Caco-2 (cell line): Measurements from ENCODE around the gene IL23A. TPM values are rescaled to one million over a fixed set of nuclear protein-coding genes. Genes with fewer than 3 reads are reported as not detected.

Experiments used
- BruUV-seq: library from RNA; stranded (reverse); fragments of 400-500 nt; replicated peaks from 2 replicates; lab custom pipeline; 2021; lab: Mats Ljungman, UMichigan
- CTCF ChIA-PET: fragments of 300-600 bp; sonication (Branson Sonifier 250); formaldehyde crosslinking; loops from one replicate; lab custom pipeline; 2022; ENCODE audit warnings: antibody characterized with exemption; lab: Charles Lee
- POLR2A ChIA-PET: fragments of 300-600 bp; sonication (Branson Sonifier 250); formaldehyde crosslinking; loops from one replicate; lab custom pipeline; 2022; ENCODE audit warnings: antibody characterized with exemption; lab: Charles Lee
- DNase-seq, 2 experiments: peaks; one replicate each; pipeline versions ENCODE4 v3.0.0 to v3.0.0-alpha.2; 2020 to 2022
- H3K27me3 ChIP-seq: replicated peaks from 2 replicates; pipeline ENCODE4 v1.6.0; 2011; ENCODE audit warnings: low read length; ENCODE audit not compliant: control insufficient read depth, insufficient read depth
- H3K36me3 ChIP-seq: 2 replicates; pipeline ENCODE4 v1.5.1; 2011; ENCODE audit warnings: low read length; ENCODE audit not compliant: control insufficient read depth, insufficient read depth
- H3K4me1 ChIP-seq: fragments of 250-450 bp; sonication (Bioruptor Pico); 2 replicates; pipeline ENCODE4 v1.5.1; 2020; ENCODE audit warnings: mild to moderate bottlenecking
- H3K4me3 ChIP-seq: 2 replicates; pipeline ENCODE4 v1.5.1; 2011; ENCODE audit warnings: low read depth, mild to moderate bottlenecking, control low read depth, low read length
- H3K9me3 ChIP-seq: fragments of 250-450 bp; sonication (Bioruptor Pico); 2 replicates; pipeline ENCODE4 v1.5.1; 2020; ENCODE audit warnings: mild to moderate bottlenecking, moderate library complexity
- H3K27ac Mint-ChIP-seq: one replicate; pipeline ENCODE4 v1.8.0; 2022; ENCODE audit warnings: mixed read lengths; ENCODE audit not compliant: unreplicated experiment
- H3K27me3 Mint-ChIP-seq: one replicate; pipeline ENCODE4 v1.8.0; 2022; ENCODE audit warnings: mixed read lengths; ENCODE audit not compliant: insufficient read depth, unreplicated experiment
- H3K36me3 Mint-ChIP-seq: one replicate; pipeline ENCODE4 v1.8.0; 2022; ENCODE audit warnings: mild to moderate bottlenecking, mixed read lengths; ENCODE audit not compliant: insufficient read depth, unreplicated experiment
- H3K4me1 Mint-ChIP-seq: one replicate; pipeline ENCODE4 v1.8.0; 2022; ENCODE audit warnings: low read depth, mixed read lengths; ENCODE audit not compliant: unreplicated experiment
- H3K4me3 Mint-ChIP-seq: one replicate; pipeline ENCODE4 v1.8.0; 2022; ENCODE audit warnings: mild to moderate bottlenecking, moderate library complexity, mixed read lengths; ENCODE audit not compliant: unreplicated experiment
- H3K9me3 Mint-ChIP-seq: one replicate; pipeline ENCODE4 v1.8.0; 2022; ENCODE audit warnings: mixed read lengths; ENCODE audit not compliant: unreplicated experiment
- intact Hi-C: fragments of 100-400 bp; cut with micrococcal nuclease; formaldehyde crosslinking; loops from one replicate; pipeline ENCODE4 v1.10.0; 2022; ENCODE audit not compliant: unreplicated experiment
- total RNA-seq: library from RNA; stranded (reverse); gene quantifications from 2 replicates; pipeline ENCODE4 v1.2.3, GENCODE V29; 2022
- TF ChIP-seq, protein P1 (sequence below), 2 experiments: fragments of 200-600 bp in 1 of 2; IDR thresholded peaks; 1 replicate in 1 of 2; 2 replicates in 1 of 2; pipeline versions ENCODE4 v1.5.1 to v1.8.0; 2011 to 2022; ENCODE audit warnings: antibody characterized with exemption in 1 of 2, control low read depth in 1 of 2, inconsistent platforms in 1 of 2, low read depth in 1 of 2, low read length in 1 of 2, mild to moderate bottlenecking in 1 of 2, moderate library complexity in 1 of 2; ENCODE audit not compliant: insufficient read depth in 1 of 2, severe bottlenecking in 1 of 2, unreplicated experiment in 1 of 2

IL23A gene
- total RNA-seq, 1 experiment from 2014 or later = 0.48 TPM

GRCh38 chr12:56299853-56300643, 38.6 kb upstream of the IL23A start, which contains the start of gene CS:
Gene CS, minus strand, starts transcription at chr12:56300330. Its CDS starts 129 bp downstream, at chr12:56300201.
- no TSS peak for BruUV-seq

DNA sequence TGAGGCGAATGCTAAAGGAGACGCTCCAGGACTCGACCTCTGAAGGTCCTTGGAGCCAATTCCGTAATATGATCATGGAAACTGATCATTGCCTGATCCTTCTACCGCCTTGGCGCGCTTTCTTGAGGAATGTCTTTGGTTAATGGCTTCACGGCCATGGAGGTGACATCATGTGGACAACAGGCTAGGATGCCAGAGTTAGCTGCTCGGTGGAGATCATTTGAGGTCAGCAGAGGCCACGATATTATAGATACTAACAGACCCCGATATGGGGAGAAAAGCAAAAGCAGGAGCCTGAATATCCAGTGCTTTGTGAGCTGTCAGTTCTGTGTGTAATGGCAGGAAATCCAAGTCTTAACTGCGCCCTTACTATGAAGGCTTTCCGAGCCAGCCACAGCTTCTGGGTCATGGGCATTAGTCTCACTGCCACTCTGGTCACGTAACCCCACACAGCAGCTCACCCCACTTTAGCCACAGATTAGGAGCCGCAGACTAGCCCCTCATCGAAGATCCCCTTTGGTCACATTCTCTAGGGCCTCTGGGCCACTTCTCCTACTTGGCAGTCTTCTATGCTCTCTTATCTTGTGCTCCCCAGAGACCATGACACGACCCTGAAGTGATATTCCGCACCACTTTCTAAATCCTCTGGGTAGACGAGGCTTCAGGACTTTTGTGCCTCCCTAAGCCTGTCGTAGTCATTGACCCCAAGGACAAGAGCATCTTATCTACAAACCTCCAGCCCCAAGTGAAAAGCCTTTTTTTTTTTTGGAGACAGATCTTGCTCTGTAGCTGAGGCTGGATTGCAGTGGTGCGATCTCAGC, 37.8 kb upstream of the IL23A start:
- peak overlapping the region; percentile 95 for H3K27ac Mint-ChIP-seq
- intact Hi-C loops = loop anchor here (1.0 to 2.0 kb wide), 5 partner anchors 10 to 110 kb away; partner anchors contain the start of genes COQ10A and SLC39A5
- no peaks in the 10 kb centered on the region for H3K27me3 Mint-ChIP-seq
- TF ChIP-seq, protein P1, sequence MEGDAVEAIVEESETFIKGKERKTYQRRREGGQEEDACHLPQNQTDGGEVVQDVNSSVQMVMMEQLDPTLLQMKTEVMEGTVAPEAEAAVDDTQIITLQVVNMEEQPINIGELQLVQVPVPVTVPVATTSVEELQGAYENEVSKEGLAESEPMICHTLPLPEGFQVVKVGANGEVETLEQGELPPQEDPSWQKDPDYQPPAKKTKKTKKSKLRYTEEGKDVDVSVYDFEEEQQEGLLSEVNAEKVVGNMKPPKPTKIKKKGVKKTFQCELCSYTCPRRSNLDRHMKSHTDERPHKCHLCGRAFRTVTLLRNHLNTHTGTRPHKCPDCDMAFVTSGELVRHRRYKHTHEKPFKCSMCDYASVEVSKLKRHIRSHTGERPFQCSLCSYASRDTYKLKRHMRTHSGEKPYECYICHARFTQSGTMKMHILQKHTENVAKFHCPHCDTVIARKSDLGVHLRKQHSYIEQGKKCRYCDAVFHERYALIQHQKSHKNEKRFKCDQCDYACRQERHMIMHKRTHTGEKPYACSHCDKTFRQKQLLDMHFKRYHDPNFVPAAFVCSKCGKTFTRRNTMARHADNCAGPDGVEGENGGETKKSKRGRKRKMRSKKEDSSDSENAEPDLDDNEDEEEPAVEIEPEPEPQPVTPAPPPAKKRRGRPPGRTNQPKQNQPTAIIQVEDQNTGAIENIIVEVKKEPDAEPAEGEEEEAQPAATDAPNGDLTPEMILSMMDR (IDR thresholded peaks at IDR 0.05; ENCODE audit: insufficient read depth in 1 of 2, low read depth in 1 of 2, low read length in 1 of 2, severe bottlenecking in 1 of 2, unreplicated experiment in 1 of 2) = no peak
- Histone ChIP-seq H3K9me3 (no peaks in the 10 kb centered on the region), H3K27me3 (no peaks in the 10 kb centered on the region), H3K4me3 (peak overlapping the region; percentile 39), H3K4me1 (peaks cover 10% of the 10 kb centered on the region), H3K36me3 (no peaks in the 10 kb centered on the region)
- ChIA-PET POLR2A (interaction anchor here (0.5 to 0.8 kb wide), 3 partner anchors 9 to 176 kb away, joined by 3 read pairs; no protein-coding TSS in a partner anchor), CTCF (interaction anchor here (0.6 to 1.0 kb wide), 4 partner anchors 79 to 256 kb away, joined by 4 to 8 read pairs (median 4); partner anchors contain the start of genes RNF41 and ZC3H10)
- no peak for DNase-seq
- peak overlapping the region; percentile 94 for H3K4me3 Mint-ChIP-seq
- peaks cover 63% of the 10 kb centered on the region for H3K36me3 Mint-ChIP-seq
- TSS peak; percentile 96 for BruUV-seq
- H3K9me3 Mint-ChIP-seq = no peaks in the 10 kb centered on the region
- H3K4me1 Mint-ChIP-seq = peaks cover 17% of the 10 kb centered on the region

More at GRCh38 chr12:56299853-56300643, 38.6 kb upstream of the IL23A start, which contains the start of gene CS:
- peak within 1 kb of the TSS; percentile 94 for H3K4me3 Mint-ChIP-seq
- ChIA-PET POLR2A (interaction anchor here (0.5 to 2.0 kb wide), 6 partner anchors 16 to 175 kb away, joined by 3 to 7 read pairs (median 4); partner anchors contain the start of genes CNPY2, STAT2 and TIMELESS), CTCF (interaction anchor here (0.6 to 1.0 kb wide), 4 partner anchors 78 to 182 kb away, joined by 4 to 8 read pairs (median 4); partner anchors contain the start of genes RNF41 and ZC3H10)
- no peaks in the 10 kb centered on the region for H3K27me3 ChIP-seq
- H3K9me3 Mint-ChIP-seq = no peaks in the 10 kb centered on the region
- H3K4me1 ChIP-seq = peaks cover 10% of the 10 kb centered on the region
- H3K9me3 ChIP-seq = no peaks in the 10 kb centered on the region
- H3K4me3 ChIP-seq = peak within 1 kb of the TSS; percentile 63
- no peaks in the 10 kb centered on the region for H3K27me3 Mint-ChIP-seq
- peaks cover 59% of the 10 kb centered on the region for H3K36me3 Mint-ChIP-seq
- peak within 1 kb of the TSS; percentile 95 for H3K27ac Mint-ChIP-seq
- no peaks in the 10 kb centered on the region for H3K36me3 ChIP-seq
- TF ChIP-seq, protein P1 (IDR thresholded peaks at IDR 0.05; ENCODE audit: insufficient read depth in 1 of 2, low read depth in 1 of 2, low read length in 1 of 2, severe bottlenecking in 1 of 2, unreplicated experiment in 1 of 2) = no peak
- peaks cover 17% of the 10 kb centered on the region for H3K4me1 Mint-ChIP-seq
- DNase-seq = peak; percentile 99
- intact Hi-C loops = loop anchor here (1.0 to 2.0 kb wide), 5 partner anchors 9 to 109 kb away; partner anchors contain the start of genes COQ10A and SLC39A5
